GM18909 (cell line): ENCODE data around the gene GATA5.
"Not testable (repeated sequence)": the region's sequence is repeated elsewhere in the genome, so short reads cannot be mapped to it uniquely, and the experiment has no call there.

Experiments
- ATAC-seq: cut with Tn5 transposase; IDR thresholded peaks from one replicate; pipeline ENCODE4 v1.9.1; 2021; ENCODE audit warnings: mild to moderate bottlenecking; ENCODE audit not compliant: unreplicated experiment, poor library complexity

GATA5 gene

DNA sequence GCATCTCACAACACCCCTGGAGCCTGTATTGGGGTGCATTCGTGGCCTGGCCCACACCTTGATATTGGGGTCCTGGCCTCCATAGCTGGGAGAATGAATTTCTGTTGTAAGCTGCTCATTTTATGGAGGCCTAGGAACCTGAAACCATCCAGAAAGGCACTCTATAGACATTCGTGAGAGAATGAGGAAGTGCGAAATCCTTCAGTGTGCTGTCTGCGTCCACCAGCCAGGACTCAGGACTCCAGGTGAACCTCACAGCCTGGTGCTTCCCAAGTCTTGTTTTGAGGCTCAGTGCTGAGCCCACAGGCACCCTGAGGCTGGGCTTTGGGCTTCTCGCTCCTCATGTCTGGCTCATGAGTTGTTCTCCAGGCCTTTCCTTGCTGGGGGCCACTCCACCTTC lies 36.6 kb downstream of the GATA5 start:
- no peak for ATAC-seq

DNA sequence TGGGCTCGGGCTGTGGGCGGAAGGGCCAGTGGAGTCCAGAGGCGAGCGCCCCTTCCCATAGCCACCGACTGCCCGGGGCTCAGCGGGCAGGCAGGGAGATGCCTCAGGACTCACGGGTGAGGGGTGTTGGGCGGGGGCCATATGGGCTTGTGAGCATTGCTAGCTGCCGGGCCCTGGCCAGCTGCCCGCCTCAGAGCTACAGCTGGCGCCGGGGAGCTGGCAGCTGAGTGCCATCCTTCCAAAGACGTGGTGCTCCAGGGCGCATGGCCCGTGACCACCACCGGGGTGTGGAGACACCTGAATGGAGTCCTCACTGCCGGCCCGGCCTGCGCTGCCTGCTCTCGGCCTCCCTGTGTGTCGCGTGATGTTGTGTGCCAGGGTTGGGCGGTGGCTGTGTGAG lies 37.9 kb downstream of the GATA5 start:
- no peak for ATAC-seq

DNA sequence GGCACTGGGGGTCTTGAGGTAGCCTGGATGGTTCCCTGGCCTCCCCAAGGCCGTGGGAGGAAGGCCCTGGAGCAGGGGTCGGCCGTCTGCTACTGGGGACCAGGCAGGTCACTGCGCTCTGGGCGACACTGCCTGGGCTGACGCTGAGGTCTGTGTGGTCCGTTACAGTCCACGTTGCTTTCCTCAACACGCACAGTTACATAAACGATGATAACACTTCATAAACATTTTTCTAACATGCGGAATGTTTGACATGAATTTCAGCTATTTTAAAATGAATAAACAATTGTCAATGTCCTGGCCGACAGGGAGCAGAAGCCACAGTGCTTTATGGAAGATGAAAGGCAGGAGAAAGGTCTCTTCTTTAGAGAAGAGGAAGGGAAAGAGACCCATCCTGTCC lies 38.3 kb downstream of the GATA5 start:
- no peak for ATAC-seq

DNA sequence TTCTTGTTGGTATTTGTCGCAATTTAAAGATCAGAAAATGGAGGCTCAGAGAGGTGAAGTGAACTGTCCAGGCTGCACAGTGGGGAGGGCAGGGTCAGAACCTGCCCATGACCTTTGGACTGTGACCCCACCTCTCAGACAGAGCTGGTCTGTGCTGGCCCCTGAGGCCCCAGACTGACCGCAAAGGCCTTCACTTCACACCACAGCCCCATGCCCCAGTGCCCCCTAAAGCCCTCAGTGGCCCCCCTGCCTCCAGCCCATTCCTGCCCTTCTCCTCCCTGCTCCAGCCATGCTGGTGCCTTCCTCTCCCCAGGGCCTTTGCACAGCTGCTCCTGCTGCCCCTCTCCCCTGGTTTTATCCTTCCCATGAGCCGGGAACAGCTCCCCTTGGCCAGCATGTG lies 39.1 kb downstream of the GATA5 start:
- no peak for ATAC-seq

DNA sequence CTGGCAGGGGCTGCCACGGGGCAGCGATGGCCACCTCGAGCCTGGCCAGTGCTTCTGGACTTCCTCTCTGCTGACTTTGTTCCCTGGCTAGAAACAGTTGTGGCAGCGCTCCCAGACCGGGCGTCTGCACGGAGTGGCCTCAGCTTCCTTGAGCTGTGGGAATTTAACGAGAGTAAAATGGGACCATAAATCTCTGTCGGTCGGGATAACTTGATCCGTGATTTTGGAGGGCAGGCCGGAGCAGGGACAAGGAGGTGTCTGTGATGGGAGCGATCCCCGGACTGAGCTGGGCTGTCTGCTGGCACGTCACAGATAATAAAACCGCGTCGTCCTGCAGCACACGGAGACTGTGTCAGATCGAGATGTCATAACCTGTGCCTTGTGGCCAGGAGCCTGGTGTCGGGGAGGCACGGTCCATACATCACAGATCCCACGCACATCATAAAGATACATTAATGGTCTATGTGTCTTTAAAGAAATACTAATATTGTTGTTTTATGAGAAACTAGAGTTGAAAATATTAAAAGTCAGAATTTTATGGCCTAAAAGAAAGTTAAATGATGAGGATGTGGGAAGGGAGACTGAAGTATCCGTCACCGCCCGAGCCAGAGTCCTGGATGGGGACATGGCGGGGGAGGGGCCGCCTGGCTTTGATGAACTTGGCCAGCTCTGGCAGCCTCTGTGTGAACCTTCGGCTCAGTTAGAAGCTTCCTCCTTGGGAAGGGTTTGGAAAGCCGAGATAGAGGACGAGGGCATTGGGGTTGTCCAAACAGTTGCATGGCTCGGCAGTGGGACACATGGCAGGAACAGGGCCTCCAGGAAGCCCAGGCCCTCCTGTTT lies 41.9 kb downstream of the GATA5 start:
- ATAC-seq: no peak

DNA sequence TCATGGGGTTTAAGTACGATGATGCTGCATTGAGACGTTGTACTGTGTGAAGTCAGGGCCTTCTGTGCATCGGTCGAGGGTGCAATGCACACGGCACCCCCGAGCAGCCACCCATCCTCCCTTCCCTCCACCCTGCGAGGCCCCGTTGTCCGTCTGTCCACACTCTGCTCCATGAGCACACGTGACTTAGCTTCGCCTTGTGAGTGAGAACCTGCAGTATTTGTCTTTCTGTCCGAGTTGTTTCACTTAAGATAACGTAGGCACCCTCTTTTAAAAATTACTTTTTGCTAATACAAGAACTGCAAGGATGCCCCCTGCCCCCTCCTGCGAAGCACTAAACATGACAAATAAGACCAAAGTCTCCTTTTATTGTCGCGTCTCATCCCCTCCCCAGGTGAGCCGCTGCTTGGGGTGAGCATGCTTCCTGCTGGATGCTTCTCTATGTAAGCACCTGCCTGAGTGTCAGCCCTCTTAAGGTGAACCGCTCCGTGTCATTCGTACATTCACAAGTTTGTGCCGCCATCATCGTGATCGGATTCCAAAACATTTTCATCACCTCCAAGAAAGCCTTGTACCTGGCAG lies 44.8 kb downstream of the GATA5 start:
- no peak for ATAC-seq

DNA sequence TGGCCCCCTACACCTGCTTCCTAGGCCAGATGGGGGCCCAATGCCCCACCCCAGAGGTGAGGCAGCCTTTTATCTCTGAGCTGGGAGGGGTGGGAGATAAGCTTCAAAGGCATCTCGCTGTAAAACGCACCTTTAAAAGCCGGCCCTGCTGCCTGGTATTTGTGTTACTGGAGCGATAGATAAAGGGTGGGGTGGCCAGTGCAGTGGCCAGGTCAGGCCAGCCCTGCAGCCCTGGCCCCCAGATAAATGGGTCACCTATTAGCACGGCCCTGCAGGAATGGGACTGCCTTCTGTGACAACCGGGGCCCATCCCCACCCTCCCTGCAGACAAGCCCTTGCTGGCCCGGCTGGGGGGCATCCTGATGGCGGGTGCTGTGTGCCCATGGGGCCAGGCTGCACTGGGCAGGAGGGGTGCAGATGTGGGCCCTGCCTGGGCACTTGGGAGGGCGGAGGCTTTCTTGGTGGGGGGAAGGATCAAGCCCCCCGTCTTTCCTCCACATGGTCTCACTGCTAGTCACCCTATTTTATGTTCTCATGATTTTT lies 45.4 kb downstream of the GATA5 start:
- ATAC-seq: no peak

DNA sequence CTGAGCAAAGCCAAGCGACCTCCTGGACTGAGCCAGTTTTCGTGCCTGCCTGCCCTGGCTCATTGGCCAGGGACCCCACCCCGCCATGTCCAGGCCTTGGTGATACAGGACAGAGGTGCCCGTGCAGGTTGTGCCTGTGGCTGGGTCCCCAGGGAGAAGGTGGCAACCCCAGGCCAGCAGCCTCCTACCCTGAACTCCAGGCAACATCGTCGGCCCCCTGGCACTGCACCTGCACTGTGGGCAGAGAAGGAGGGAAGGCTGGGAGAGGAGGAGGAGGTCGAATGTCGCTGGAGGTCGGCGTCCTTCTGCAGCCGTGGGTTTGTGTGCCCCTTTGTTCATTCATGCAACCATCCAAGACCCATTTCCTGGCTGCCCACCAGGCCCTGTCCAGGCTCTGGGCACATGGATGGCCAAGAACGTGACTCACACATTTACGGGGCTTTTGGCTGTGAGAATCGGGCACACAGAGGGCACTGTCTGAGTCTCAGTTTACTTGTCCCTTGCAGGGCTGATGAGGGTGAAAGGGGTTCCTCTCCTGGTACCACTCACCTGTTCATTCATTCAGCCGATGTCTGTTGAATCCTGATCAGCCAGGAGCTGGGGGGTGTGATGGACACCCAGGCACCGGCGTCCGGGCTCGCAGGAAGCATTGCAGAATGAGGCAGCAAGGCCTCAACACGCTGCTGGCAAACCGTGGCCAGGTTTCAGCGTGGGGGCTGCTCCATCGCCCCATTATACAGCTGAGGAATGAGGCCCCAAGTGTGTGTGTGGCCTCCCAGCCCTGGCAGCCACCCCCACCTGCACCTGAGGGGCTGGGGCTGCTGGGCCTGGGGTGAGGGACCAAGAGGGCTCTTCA lies 46.1 kb downstream of the GATA5 start:
- no peak for ATAC-seq

DNA sequence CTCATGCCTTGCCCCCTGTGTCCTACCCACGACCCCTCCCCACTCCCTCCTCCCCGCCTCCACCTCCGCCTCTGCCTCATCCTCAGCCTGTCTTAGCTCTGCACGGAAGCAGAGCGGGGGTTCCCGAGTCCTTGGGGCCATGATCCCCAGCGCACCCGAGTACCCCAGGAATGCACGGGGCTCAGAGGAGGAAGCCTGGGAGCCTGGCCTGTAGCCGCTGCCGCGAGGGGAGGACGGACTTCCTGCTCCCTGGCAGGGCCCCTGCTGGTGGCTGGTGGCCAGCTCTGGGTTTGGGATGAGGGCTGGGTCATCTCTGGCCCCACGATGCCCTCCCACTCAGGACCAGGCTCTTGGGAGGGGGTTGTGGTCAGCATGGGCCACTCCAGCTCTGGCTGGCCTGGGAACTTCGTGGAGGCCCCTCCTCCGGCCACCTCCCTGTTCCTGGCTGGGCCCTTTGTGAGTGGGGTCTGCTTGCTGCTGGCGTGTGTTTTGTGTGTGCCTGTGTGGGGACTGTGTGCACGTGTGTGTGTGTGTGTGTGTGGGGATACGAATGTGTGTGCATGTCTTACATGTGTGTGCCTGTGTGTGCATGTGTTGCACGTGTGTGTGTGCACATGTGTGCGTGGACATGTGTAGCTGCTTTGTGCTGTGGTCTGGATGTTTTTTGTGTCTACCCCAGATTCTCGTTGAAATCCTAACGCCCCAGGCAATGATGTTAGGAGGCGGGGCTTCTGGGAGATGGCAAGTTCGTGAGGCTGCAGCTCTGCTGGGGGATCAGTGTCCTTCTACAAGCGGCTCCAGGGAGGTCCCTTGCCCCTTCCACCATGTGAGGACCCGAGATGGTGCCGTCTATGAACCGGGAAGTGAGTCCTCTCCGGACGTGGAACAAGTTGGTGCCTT lies 47.1 kb downstream of the GATA5 start:
- ATAC-seq: no peak

DNA sequence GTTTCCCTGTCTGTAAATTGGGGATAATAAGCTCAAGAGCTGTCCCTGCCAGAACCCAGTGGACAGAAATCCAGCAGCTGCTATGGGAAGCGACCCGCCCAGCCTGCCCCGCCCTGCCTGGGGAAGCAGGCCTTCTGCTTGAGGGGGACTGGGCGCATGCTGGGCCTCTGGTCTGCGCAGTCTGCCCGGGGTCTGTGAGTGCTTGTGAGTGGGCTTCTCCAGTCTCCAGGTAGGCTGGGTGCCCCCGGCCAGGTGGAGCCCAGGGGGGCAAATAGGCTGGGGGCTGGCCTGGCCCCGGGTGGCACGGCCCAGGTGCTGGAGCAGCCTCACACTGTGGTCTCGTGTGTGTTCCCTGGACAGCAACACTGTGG lies 47.8 kb downstream of the GATA5 start:
- ATAC-seq: no peak

DNA sequence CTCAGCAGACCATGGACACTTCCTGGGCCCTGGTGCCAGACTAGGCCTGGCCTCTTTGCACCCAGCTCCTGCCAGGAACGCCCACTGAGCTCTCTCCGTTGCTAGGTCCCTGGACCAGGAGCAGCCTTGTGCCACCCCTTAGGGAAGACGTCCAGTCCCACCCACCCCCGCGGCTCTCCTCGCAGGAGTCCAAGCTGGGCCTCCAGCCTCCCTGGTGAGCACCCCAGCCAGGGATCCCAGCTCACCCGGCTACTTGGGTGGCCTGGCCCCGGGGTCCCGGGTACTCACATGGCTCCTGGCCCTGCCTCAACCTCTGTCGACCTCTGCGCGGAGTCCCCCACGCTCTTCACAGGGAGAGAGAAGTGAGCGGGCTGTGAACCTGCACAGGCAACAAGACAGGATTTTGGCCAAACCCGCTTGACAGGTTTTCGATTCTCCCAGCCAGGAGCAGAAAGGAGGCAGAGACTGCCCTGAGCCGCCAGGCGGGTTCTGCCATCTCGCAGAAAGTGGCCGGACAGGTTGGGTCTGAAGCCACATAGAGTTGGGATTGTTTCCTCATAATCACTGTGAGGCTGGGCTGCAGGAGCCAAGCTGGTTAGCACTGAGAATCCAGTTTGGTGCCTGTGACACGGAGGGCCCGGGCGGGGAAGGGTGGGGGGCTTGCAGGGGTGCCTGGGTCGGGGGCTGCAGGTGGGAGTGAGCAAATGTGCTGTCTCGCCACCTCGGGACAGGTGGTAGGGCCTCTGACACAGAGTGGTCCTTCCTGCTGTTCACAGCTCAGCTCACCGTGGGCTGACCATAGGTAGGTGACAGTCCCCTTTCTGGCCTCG lies 48.4 kb downstream of the GATA5 start, which contains the start of gene RBBP8NL:
TSS of gene RBBP8NL (minus strand) at position 368 of the 830 bp plus-strand sequence. CDS start 7,892 bp downstream, outside the sequence.
- no peak for ATAC-seq

DNA sequence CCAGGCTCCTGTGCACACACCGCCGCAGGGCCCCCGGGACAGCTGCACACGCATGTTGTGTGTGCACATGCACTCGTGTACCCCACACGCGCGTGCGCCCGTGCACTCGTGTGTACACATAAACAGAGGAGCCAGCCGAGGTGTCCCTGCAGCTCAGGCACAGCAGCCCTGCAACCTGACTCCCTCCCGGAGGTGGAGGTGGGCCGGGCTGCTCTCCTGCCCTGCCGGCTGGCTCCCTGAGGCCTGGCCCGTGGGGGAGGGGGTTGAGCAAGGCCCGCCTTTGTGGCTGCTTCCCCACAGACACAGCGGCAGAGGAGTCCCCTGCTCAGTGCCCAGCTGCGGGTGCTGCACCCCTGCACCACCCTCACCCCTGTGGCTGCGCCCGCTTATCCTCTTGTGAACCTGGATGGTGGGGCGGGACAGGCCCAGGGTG lies 49.1 kb downstream of the GATA5 start:
- no peak for ATAC-seq

DNA sequence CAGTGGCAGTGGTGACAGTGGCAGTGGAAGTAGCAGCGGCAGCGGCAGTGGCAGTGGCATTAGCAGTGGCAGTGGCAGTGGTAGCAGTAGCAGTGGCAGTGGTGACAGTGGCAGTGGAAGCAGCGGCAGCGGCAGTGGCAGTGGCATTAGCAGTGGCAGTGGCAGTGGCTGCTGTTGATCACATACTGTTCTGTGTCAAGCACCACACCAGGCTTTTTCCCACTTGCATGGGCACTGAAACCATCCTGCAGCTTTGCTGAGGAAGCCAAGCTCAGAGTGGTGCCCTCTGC lies 49.8 kb downstream of the GATA5 start:
- not testable (repeated sequence) for ATAC-seq

DNA sequence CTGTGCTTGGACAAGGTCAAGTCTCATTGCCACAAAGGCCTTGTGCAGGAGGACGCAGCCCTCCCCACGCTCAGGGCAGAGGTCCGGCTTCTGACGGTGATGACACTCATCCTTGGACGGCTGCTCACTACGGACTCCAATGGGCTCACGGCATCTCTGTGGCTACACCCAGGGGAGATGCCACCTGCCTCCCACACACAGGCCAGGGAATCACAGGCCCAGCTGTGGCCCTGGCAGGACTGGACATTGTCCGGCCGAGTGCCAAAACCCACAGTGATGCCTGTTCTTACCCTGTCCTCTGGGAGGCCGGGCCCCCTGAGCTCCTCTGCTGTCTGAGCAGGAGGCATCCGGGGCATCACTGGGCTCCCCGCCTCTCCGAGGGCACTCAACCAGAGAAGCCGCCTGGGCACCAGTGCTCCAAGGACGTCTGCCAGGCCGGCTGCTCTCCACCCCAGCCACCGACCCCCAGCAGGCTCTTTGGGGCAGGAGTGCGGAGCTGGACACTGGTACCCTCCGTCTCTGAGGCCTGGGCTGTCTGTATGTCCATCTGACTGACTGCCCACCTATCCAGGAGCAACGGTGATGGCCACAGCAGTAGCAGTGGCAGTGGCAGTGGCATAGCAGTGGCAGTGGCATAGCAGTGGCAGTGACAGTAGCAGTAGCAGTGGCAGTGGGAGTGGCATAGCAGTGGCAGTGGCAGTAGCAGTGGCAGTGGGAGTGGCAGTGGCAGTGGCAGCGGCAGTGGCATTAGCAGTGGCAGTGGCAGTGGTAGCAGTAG lies 50.3 kb downstream of the GATA5 start:
- ATAC-seq: no peak

DNA sequence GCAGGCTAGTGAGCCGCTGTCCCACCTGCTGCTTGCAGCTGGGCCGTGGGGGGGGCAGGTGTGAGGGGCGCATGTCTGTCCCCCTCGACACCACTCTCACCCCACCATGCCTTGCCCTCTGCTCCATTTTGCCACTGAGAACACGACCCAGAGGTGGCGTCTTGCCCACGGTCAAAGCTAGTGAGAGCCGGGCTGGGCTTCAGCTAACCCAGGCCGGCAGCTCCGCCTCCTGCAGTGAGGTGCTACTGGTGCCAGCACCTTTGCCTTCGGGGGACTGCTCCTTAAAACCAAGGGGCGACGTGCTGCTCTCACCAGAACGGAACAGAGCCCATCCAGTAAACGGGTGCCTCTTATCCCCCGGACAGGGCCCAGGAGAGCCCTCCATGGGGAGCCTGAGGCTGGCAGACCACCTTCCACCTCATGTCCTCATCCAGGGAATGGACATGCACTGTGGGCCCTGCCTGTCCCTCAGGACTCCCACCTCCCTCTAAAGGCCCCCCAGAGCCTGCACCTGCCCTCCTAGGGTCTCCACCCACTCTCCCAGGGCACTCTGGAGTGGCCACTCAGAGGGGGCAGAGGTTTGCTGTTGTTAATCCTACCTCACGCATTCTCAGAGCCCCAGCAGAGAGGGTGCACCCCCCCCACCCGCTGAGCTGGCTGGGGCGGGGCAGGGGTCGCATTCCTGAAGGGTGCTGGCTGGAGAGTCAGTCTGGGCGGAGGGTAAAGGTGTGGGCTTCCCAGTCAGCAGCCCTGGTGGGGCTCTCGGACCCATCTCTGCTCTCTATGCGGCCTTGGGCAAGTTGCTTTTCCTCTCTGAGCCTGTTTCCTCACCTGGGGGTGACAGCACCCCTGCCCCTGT lies 51.3 kb downstream of the GATA5 start:
- ATAC-seq: no peak

DNA sequence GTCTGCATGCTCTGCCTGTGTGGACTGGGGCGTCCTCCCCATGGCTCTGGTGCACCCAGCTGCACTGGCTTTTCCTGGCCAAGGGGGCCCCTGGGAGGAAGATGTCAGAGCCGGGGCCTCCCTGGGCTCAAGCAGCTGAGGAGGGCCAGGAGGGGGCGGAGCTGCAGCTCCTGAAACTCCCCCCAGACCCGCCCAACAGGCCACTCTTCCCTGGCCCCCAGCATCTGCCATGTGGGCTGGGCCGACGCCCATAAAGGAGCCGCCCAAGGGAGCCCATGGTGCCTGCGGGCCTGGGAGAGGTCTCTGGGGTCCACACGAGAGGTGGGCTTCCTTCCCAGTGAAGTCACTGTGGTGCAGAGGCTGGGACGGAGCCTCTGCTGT lies 52.5 kb downstream of the GATA5 start:
- no peak for ATAC-seq

DNA sequence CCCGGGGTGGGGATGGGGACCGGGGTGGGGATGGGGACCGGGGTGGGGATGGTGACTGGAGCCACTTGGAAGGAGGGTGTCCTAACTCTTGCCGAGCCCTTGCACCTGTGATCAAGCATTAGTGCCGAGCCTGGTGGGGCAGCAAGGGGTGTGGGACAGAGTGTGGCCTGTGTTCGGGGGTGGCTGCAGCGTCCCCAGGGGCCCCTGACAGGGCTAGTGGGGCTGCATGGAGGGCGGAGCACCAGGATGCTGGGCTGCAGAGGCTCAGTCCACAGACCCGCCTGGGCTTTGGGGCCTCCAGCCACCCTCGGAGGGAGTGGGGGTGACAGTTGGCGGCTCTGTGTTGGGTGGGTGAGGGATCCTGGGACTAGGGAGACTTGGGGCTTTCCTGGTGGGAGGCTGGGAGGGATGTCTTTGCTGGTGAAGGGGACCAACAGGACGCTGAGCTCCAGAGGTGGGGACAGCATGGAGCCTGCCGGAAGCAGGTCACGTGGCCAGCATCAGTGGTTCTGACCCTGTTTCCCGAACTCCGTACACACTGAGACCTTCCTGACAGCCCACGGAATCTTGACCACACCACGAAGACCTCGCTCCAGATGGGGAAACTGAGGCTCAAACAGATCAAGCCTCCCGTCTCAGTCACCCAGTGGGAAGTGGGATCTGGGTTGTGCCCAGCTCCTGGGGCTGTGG lies 53.0 kb downstream of the GATA5 start:
- ATAC-seq: no peak
